GM12865 (cell line): ENCODE measurements around the gene MST1.

Experiments
- DNase-seq: peaks from one replicate; pipeline ENCODE4 v3.0.0; 2010; ENCODE audit warnings: low read depth
- H3K4me3 ChIP-seq: 2 replicates; pipeline ENCODE4 v1.5.1; 2011; ENCODE audit warnings: mild to moderate bottlenecking, low read depth, low read length, control low read depth
- TF ChIP-seq, protein P1 (sequence below): IDR thresholded peaks from 2 replicates; pipeline ENCODE4 v1.5.1; 2011; ENCODE audit warnings: low read length, control low read depth, low read depth, inconsistent platforms; ENCODE audit not compliant: insufficient read depth; ENCODE audit errors: missing control alignments

Gene MST1

DNA sequence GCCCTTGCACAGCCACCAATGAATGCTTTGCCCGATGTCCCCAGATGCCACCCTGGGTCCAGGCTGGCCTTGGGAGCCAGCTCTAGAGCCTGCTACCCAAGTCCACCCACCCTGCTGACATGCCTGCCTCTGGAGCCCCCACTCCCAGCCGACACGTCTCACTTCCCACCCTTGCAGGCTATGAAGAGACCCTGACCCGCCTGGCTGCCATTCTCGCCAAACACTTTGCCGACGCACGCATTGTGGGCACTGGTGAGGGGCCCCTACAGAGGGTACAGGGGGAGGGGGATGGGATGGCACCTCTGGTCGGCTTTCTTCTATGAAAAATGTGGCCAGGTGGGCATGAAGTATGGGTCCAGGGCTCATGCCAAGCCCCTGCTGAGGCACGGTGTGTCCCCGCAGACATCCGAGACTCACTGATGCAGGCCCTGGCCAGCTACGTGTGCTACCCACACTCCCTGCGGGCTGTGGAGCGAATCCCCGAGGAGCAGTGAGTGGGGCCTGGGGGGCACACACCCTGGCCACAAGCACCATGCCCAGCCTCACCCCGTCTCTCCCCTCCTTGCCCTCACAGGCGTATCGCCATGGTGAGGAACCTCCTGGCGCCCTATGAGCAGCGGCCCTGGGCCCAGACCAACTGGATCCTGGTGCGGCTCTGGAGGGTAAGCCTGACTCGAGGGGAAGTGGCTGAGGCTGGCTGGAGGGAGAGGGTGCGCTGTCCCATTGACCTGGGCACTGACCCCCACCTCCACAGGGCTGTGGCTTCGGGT lies 24.2 kb upstream of the MST1 start:
- H3K4me3 ChIP-seq: no peak overlapping the region
- TF ChIP-seq, protein P1, sequence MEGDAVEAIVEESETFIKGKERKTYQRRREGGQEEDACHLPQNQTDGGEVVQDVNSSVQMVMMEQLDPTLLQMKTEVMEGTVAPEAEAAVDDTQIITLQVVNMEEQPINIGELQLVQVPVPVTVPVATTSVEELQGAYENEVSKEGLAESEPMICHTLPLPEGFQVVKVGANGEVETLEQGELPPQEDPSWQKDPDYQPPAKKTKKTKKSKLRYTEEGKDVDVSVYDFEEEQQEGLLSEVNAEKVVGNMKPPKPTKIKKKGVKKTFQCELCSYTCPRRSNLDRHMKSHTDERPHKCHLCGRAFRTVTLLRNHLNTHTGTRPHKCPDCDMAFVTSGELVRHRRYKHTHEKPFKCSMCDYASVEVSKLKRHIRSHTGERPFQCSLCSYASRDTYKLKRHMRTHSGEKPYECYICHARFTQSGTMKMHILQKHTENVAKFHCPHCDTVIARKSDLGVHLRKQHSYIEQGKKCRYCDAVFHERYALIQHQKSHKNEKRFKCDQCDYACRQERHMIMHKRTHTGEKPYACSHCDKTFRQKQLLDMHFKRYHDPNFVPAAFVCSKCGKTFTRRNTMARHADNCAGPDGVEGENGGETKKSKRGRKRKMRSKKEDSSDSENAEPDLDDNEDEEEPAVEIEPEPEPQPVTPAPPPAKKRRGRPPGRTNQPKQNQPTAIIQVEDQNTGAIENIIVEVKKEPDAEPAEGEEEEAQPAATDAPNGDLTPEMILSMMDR: no peak
- DNase-seq: no peak

DNA sequence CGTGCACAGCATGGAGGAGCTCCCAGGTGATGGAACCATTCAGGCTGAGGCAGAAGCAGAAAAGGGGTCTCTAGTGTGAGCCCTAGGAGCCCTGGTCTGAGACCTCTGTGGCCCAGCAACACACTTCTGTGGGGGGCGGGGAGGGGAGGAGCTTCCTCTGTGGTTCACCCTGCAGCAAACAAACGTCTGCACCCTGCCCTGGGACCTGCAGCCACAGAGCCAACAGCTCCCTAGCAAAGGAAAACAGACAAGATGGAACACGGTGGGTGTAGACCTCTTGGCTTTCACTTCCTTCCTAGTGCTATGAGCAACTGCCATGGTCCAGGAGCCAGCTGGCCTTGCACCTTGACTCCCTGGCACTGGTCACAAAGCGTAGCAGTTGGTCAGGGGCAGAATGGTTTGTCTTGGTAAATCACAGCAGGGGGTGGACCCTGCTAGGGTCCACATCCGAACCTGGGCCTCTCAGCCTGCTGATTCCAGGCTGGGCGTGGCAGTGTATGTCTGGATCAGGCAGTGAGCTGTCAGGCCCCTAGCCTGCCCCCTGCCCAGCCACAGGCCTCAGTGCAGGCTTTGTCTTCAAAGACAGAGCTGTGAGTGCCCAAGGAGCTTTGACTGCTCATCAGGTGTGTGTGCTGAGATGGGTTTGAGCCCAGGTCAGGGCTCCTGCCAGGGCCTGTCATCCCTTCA lies 23.5 kb upstream of the MST1 start:
- TF ChIP-seq, protein P1: no peak
- H3K4me3 ChIP-seq: no peak overlapping the region
- no peak for DNase-seq

DNA sequence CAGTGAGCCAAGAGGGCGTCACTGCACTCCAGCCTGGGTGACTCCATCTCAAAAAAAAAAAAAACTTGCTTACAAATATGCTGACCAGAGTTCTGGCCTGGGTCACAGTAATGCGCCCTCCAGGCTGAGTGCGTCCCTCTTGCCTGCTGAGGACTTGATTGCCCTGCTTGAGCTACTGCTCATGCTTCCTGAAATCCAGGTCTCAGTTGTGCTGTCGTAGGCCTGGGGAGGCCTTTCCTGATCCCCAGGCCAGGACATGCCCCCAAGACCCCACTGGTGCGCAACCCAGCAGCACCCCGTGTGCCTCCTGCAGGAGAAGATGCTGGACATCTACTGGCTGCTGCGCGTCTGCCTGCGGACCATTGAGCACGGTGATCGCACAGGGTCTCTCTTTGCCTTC lies 22.9 kb upstream of the MST1 start:
- H3K4me3 ChIP-seq: no peak overlapping the region
- no peak for DNase-seq
- TF ChIP-seq, protein P1: no peak

DNA sequence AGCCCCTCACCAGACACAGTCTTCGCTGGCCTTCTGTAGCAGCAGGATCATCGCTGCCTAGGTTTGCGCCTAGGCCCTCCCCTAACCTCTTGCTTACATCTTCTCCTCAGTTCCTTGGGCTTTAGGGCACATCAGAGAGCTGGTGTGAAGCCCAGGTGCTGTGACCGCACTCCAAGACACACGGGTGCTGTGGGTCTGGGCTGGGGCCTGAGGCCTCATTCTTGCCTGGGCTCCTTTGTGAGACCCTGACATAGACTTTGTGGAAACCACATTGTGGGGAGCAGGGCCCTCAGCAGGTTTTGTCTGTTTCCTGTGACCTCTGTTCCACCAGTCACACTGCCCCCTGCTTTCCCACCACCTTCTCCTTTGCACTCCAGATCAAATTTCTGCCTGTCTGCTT lies 22.2 kb upstream of the MST1 start:
- TF ChIP-seq, protein P1: no peak
- H3K4me3 ChIP-seq: no peak overlapping the region
- DNase-seq: no peak

DNA sequence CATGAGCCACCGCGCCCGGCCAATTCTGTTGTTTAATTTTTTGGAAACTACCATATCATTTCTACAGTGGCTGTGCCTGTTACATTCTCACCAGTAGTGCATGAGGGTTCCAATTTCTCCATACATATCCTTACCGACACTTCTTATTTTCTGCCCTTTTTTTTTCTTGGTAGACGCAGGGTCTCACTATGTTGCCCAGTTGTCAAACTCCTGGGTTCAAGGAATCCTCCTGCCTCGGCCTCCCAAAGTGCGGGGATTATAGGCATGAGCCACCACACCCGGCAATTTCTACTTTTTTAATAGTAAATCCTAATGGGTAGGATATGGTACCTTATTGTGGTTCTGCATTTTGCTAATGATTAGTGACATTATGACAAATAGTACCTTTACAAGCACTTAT lies 20.6 kb upstream of the MST1 start:
- H3K4me3 ChIP-seq: no peak overlapping the region
- TF ChIP-seq, protein P1: no peak
- no peak for DNase-seq

DNA sequence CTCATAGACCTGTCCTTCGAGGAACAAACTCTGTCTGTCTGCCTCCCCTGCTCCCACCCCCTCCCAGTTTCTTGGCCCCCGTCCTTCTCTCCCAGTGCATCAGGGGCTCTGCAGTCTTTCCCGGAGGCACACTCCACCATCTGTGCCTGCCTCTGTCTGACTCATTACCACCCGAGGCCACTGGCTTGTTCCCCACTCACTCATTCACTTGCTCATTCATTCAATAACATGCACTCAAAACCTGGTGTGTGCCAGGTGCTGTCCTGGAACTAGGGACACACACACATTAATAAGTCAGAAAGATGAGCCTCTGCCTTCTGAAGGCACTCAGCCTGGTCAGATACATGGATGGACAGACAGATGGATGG lies 17.8 kb upstream of the MST1 start:
- TF ChIP-seq, protein P1: no peak
- no peak overlapping the region for H3K4me3 ChIP-seq
- no peak for DNase-seq
